ENCODE results near the gene DHX35.

DHX35 gene
- 27.6 reads per million, percentile 54 among the genes with 10 or more reads in this experiment for total RNA-seq

- peak; percentile 98 for DNase-seq
These were observed at the start of gene DHX35 for GRCh38 chr20:38962044-38962927. Gene DHX35, plus strand, starts transcription at chr20:38962344. Its CDS starts 24 bp downstream, at chr20:38962368.

DNA sequence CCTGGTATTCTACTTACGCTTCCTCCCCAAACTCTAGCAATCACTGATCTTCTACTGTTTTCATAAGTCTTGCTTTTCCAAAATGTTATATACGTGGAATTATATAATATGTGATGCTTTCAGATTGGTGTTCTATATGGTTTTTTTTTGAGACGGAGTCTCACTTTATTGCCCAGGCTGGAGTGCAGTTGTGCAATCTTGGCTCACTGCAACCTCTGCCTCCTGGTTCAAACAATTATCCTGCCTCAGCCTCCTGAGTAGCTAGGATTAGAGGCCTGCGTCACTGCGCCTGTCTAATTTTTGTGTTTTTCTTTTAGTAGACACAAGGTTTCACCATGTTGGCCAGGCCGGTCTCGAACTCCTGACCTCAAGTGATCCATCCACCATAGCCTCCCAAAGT lies 46.8 kb upstream of the DHX35 start:
- DNase-seq = no peak

GRCh38 chr20:38917657-38918056 lies 44.5 kb upstream of the DHX35 start:
- DNase-seq = no peak

GRCh38 chr20:38918172-38918571 lies 44.0 kb upstream of the DHX35 start:
- no peak for DNase-seq

- no peak for DNase-seq
These were observed 42.5 kb upstream of the DHX35 start for GRCh38 chr20:38919683-38920082.

DNA sequence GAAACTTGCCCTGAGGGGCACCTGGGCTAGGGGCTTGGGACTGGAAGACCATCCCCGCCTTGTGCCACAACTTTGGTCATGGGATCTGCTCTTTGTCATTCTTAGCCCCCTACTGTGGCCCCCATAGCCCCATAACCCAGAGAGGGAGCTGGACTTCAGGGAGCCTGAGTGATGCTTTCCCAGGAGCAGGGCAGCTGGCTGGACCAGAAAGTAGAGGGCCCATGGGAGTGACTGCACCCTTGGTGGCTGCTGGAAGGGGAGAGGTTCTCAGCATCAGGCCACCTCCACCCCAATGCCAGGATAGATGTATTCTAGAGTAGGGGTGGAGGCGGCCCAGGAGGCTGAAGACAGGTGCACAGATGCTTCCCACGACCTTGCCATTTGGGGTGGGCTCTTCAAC lies 41.7 kb upstream of the DHX35 start:
- no peak for DNase-seq

DNA sequence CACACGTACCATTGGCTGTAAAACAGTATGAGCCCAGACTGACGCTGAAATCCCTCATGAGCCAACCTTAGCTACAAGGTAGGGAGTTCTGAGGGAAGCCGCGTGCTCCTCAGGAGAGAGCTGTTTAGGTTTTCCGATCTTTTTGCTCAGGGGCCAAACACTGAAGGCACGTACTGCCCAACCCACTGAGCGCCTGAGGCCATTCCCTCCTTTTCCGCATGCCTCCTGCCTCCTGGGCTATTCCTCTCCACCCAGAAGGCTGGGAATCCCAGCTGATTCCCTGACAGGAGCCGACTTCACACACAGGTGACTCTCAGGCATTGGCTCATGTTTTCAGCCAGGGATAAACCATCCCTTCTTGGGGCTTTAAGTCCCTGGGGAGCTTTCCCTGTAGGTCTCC lies 41.3 kb upstream of the DHX35 start:
- no peak for DNase-seq

GRCh38 chr20:38924718-38925117 lies 37.4 kb upstream of the DHX35 start:
- DNase-seq = no peak

- peak; percentile 87 for DNase-seq
These were observed 35.8 kb upstream of the DHX35 start, which contains the start of gene FAM83D for GRCh38 chr20:38926142-38926933. Gene FAM83D, plus strand, starts transcription at chr20:38926417. Its CDS starts 26 bp downstream, at chr20:38926443.

GRCh38 chr20:38926934-38927616 lies 35.1 kb upstream of the DHX35 start:
- no peak for DNase-seq

GRCh38 chr20:38927902-38928578 lies 34.1 kb upstream of the DHX35 start:
- no peak for DNase-seq

GRCh38 chr20:38930242-38930569 lies 31.9 kb upstream of the DHX35 start:
- DNase-seq = no peak

DNA sequence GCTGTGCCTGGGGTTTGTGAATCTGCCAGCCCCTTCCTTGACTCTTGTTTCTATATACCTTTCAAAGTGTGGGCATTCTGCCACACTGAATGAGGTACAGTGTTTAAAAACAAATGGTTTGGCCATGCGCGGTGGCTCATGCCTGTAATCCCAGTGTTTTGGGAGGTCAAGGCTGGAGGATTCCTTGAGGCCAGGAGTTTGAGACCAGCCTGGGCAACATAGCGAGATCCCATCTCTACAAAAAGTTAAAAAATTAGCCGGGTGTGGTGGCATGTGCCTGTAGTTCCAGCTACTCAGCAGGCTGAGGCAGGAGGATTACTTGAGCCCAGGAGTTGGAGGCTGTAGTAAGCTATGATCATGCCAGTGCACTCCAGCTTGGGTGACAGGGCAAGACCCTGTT lies 30.2 kb upstream of the DHX35 start:
- no peak for DNase-seq

GRCh38 chr20:38932457-38933120 lies 29.6 kb upstream of the DHX35 start:
- DNase-seq = no peak

DNA sequence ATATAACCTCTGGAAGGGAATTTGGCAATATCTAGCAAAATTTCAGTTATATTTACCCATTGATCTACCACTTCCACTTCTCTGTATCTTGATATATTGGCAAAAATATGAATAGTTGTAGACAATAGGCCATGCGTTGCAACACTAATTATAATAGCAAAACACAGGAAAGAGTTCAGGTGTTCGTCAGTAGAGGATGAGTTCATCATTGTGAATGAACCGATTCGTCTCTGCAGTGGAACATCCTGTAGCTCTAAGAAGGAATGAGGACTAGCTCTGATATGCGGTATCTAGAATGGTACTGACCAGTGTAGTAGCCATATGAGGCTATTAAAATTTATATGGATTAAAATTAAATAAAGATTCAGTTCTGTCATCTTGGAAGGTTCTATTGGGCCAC lies 27.6 kb upstream of the DHX35 start:
- DNase-seq = no peak

- DNase-seq = no peak
These were observed 26.9 kb upstream of the DHX35 start for GRCh38 chr20:38935285-38935684.

DNA sequence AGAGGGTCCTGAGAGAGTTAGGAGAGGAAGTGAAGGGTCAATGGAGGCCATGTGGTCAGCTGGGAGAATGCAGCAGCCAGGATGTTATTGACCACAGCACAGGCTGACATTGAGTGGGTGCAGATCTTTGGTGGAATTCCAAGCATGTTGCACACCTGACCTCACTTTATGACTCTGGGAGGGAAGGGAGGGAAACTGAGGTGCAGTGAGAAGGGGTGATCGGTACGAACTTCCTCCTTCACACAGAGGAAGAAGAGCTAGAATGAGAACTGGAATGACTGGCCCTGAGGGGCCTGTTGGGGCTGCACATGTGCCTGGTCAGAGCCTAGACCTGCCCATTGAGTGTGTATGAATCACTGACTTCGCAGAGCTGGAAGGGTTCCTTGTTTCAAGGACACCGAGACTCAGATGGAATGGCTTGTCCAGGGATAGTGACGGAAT lies 26.2 kb upstream of the DHX35 start:
- no peak for DNase-seq

DNA sequence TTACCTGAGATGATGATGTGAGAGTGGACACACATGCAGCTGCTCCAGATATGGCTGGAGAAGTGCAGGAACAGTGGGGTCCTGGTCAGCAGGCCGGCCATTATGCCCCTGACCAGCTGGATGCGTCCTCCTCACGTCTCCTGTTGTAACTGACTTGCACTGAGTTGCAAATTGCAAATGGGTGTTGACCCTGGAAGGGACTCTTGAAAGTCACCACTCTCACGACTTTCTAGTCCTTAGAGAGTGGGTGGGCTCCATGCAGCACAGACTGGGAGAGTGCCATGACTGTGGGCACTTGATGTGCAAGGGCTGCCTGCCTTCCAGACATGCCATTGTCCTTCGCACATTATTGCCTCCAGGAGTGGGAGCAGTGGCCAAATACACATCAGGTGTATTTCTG lies 25.1 kb upstream of the DHX35 start:
- DNase-seq = no peak

GRCh38 chr20:38937978-38938473 lies 24.1 kb upstream of the DHX35 start:
- DNase-seq = no peak

DNA sequence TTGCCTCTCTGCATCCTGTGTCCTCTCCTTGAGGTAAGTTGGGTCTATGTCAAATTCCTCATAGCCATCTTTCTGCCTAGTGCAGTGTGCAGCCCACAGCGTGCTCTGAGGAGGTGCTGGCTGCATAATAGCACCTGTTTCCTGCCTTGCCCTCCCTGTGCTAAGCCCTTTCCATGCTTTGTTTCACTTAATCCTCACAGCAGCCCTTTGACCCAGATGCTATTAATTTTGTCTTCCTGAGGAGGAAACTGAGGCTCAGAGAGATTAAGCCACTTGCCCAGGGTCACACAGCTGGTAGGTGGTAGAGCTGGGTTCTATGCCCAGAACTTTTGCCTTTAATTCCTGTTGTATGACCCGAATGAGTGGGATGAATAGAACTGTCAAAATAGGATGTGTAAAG lies 22.5 kb upstream of the DHX35 start:
- no peak for DNase-seq

DNA sequence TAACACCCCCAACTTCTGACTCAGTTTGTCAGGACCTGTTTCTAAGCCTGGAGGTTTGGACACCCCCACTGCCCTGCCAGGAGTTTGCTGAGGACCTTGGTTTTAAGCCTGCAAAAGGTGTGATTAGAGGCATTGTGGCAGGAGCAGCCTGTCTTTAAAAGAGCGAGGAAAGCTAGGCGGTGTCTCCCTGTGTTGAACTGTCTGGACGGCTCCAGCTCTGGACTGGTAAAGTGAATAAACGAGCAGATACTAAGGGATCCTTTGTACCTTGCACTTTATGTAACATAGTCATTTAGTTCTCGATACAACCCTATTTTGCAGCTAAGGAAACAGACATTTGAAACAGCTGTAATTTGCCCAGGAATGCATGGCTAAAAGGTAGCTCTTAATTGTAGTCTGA lies 21.5 kb upstream of the DHX35 start:
- DNase-seq = no peak
